ENCODE results near the gene GTF2B. TPM values are rescaled to one million over a fixed set of nuclear protein-coding genes. Genes with fewer than 3 reads are reported as not detected.

The GTF2B gene
- total RNA-seq, 1 experiment from 2014 or later = 31.8 TPM

DNA sequence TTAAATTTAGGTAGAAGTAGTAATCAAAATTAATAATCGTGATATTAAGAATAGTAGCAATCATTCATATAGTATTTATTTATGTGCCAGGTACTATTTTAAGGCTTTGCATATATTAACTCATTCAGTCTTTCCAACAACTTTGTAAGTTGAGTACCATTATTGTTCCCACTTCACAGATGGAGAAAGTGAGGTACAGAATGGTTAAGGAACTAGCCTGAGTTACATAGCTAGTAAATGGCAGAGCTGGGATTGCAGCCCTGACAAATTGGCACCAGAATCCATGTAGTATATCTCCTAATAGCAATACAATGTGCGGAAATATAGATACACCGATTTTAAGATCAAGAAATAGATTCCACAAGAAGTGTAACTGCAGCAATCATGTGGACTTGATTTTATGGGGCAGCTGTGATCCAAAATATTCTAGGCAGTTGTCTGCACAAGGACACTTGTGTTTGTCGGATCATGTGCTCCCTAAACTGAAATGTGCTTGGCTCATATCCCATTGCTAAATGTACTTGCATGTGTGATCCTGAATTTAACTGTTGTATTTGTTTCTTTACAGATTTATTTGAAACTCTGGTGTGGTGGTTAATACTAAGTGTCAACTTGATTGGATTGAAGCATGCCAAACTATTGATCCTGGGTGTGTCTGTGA is 5.8 kb upstream of the GTF2B start:
- Histone ChIP-seq H3K4me1 (ENCODE audit: control insufficient read depth in 1 of 2, insufficient read depth in 2 of 2, low read length in 2 of 2) (peaks cover 4 to 9% of the 10 kb centered on the region in 2 experiments; a peak in 3 of 4 replicates), H4K20me1 (ENCODE audit: insufficient read depth) (no peaks in the 10 kb centered on the region), H3K36me3 (ENCODE audit: control insufficient read depth in 1 of 2, insufficient read depth in 2 of 2, low read length in 2 of 2) (no peaks in the 10 kb centered on the region), H3K4me3 (replicated peaks in 1 of 2; ENCODE audit: low read depth in 1 of 2, low read length in 2 of 2) (no peak overlapping the region), H3K79me2 (ENCODE audit: insufficient read depth, low read length) (no peaks in the 10 kb centered on the region), H3K4me2 (ENCODE audit: low read length) (no peak overlapping the region), H3K9me2 (ENCODE audit: insufficient read depth) (no peaks in the 10 kb centered on the region), H3K27me3 (ENCODE audit: insufficient read depth, low read length) (no peaks in the 10 kb centered on the region), H3K27ac (ENCODE audit: low read depth, low read length) (no peak overlapping the region), H3K9me3 (ENCODE audit: control insufficient read depth in 1 of 2, insufficient read depth in 1 of 2, low read depth in 1 of 2, low read length in 2 of 2) (no peaks in the 10 kb centered on the region), H3K9ac (ENCODE audit: low read length) (no peak overlapping the region), H2AFZ (ENCODE audit: low read depth, low read length, poor library complexity, severe bottlenecking) (no peak overlapping the region)
- CTCF ChIA-PET = no interaction called here
- no TSS peak for BruUV-seq (replicated peaks)
- ATAC-seq = no peak
- TF ChIP-seq CEBPB (IDR thresholded peaks at IDR 0.05; ENCODE audit: low read depth) (no peak), EGR1 (IDR thresholded peaks at IDR 0.05; ENCODE audit: low read depth) (no peak), POLR2AphosphoS5 (IDR thresholded peaks at IDR 0.05; ENCODE audit: low read depth, low read length) (no peak), YY1 (IDR thresholded peaks at IDR 0.05; ENCODE audit: extremely low read depth, insufficient replicate concordance, low read depth, low read length) (no peak), JUND (IDR thresholded peaks at IDR 0.05) (no peak)
- TF ChIP-seq, protein P1, sequence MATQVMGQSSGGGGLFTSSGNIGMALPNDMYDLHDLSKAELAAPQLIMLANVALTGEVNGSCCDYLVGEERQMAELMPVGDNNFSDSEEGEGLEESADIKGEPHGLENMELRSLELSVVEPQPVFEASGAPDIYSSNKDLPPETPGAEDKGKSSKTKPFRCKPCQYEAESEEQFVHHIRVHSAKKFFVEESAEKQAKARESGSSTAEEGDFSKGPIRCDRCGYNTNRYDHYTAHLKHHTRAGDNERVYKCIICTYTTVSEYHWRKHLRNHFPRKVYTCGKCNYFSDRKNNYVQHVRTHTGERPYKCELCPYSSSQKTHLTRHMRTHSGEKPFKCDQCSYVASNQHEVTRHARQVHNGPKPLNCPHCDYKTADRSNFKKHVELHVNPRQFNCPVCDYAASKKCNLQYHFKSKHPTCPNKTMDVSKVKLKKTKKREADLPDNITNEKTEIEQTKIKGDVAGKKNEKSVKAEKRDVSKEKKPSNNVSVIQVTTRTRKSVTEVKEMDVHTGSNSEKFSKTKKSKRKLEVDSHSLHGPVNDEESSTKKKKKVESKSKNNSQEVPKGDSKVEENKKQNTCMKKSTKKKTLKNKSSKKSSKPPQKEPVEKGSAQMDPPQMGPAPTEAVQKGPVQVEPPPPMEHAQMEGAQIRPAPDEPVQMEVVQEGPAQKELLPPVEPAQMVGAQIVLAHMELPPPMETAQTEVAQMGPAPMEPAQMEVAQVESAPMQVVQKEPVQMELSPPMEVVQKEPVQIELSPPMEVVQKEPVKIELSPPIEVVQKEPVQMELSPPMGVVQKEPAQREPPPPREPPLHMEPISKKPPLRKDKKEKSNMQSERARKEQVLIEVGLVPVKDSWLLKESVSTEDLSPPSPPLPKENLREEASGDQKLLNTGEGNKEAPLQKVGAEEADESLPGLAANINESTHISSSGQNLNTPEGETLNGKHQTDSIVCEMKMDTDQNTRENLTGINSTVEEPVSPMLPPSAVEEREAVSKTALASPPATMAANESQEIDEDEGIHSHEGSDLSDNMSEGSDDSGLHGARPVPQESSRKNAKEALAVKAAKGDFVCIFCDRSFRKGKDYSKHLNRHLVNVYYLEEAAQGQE (IDR thresholded peaks at IDR 0.05; ENCODE audit: low read depth) = no peak
- RAD21 ChIA-PET (ENCODE audit: low non-redundant PET in 1 of 2, low total read pairs in 2 of 2, uncharacterized antibody in 2 of 2, unreplicated experiment in 2 of 2) = no interaction called here
- POLR2A ChIA-PET = no interaction called here
- intact Hi-C loops (cut with micrococcal nuclease) = no loop called here
- DNase-seq (ENCODE audit: low read depth, low spot score) = no peak
